ENCODE results near the gene SLC37A3.

DNA sequence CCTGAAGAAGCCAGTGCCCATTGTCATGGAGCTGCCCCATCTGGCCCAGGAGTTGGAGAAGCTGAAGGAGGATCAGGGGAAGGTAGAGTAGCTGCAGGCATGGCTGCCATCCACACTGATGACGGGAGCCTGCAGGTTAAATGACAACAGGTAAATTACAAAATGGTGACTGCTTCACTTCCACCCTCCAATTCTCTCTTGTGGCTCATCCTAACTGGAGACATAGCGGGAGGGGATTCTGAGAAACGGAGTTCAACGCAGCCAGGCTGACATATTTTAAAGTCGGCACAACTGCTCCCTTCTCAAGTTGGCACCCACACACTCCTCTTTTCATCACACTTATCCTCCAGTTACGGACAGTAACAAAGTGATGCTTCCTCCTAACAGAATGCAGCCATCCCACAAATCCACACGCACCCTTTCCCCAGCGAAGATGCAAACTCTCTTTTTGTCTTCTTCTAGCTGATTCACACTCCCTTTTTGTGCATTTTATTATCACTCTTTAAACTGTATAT is 103.0 kb downstream of the SLC37A3 start:
- no peak for TF ChIP-seq EZH2 (IDR thresholded peaks at IDR 0.05)
- TF ChIP-seq, protein P1, sequence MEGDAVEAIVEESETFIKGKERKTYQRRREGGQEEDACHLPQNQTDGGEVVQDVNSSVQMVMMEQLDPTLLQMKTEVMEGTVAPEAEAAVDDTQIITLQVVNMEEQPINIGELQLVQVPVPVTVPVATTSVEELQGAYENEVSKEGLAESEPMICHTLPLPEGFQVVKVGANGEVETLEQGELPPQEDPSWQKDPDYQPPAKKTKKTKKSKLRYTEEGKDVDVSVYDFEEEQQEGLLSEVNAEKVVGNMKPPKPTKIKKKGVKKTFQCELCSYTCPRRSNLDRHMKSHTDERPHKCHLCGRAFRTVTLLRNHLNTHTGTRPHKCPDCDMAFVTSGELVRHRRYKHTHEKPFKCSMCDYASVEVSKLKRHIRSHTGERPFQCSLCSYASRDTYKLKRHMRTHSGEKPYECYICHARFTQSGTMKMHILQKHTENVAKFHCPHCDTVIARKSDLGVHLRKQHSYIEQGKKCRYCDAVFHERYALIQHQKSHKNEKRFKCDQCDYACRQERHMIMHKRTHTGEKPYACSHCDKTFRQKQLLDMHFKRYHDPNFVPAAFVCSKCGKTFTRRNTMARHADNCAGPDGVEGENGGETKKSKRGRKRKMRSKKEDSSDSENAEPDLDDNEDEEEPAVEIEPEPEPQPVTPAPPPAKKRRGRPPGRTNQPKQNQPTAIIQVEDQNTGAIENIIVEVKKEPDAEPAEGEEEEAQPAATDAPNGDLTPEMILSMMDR (IDR thresholded peaks at IDR 0.05), result no peak
